Activated CD8-positive, alpha-beta T cell treated with anti-CD3 and anti-CD28 coated beads for 36 hours (primary cell): ENCODE data around the gene GPATCH1. TPM values are rescaled to one million over a fixed set of nuclear protein-coding genes. Genes with fewer than 3 reads are reported as not detected.
"Not testable (repeated sequence)": the region's sequence is repeated elsewhere in the genome, so short reads cannot be mapped to it uniquely, and the experiment has no call there.

Source experiments
- ATAC-seq: fragments of 200-7000 bp; cut with Tn5 transposase; one replicate; pipeline ENCODE4 v1.10.0; 2021; ENCODE audit warnings: mild to moderate bottlenecking, moderate library complexity
- CTCF ChIA-PET: fragments of 350-600 bp; sonication (Branson Sonifier 250); formaldehyde crosslinking; loops from one replicate; lab custom pipeline; 2021; ENCODE audit warnings: antibody characterized with exemption; lab: Charles Lee
- POLR2A ChIA-PET: fragments of 350-600 bp; sonication (Branson Sonifier 250); formaldehyde crosslinking; loops from one replicate; lab custom pipeline; 2021; ENCODE audit warnings: antibody characterized with exemption; lab: Charles Lee
- DNase-seq: peaks from one replicate; pipeline ENCODE4 v3.0.0-alpha.2; 2020
- H3K27ac Mint-ChIP-seq: one replicate; pipeline ENCODE4 v1.8.0; 2021; ENCODE audit warnings: mild to moderate bottlenecking, mixed read lengths
- H3K27me3 Mint-ChIP-seq: one replicate; pipeline ENCODE4 v1.8.0; 2021; ENCODE audit warnings: mixed read lengths
- H3K36me3 Mint-ChIP-seq: one replicate; pipeline ENCODE4 v1.8.0; 2021; ENCODE audit warnings: low read depth, mixed read lengths
- H3K4me1 Mint-ChIP-seq: one replicate; pipeline ENCODE4 v1.8.0; 2021; ENCODE audit warnings: low read depth, mixed read lengths
- H3K4me3 Mint-ChIP-seq: one replicate; pipeline ENCODE4 v1.8.0; 2021; ENCODE audit warnings: mild to moderate bottlenecking, moderate library complexity, mixed read lengths
- H3K9me3 Mint-ChIP-seq: one replicate; pipeline ENCODE4 v1.8.0; 2021; ENCODE audit warnings: mixed read lengths
- intact Hi-C: fragments of 100-400 bp; cut with micrococcal nuclease; formaldehyde crosslinking; loops from one replicate; pipeline ENCODE4 v1.10.0; 2022
- total RNA-seq, 2 experiments: library from RNA; stranded (reverse); gene quantifications; one replicate each; pipeline ENCODE4 v1.2.3, GENCODE V29; 2021
- TF ChIP-seq, protein P1 (sequence below): fragments of 200-600 bp; IDR thresholded peaks from one replicate; pipeline ENCODE4 v1.8.0; 2022; ENCODE audit warnings: antibody characterized with exemption, mild to moderate bottlenecking

Gene GPATCH1
- total RNA-seq, 2 experiments from 2014 or later: 8.7 to 9.6 TPM

DNA sequence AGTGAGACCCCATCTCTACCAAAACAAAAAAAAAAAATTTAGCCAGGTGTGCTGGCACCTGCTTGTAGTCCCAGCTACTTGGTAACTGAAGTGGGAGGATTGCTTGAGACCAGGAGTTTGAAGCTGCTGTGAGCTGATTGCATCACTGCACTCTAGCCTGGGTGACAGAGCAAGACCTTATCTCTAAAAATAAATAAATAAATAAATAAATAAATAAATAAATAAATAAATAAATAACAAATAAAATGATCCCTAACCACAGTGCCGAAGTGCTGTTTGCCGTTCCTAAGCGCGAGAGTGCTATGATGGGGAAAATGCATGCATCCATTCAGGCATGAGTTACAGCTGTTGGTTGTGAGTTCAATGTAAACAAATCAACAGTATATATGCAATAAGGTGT is 78.2 kb downstream of the GPATCH1 start:
- intact Hi-C loops: no loop called here
- TF ChIP-seq, protein P1, sequence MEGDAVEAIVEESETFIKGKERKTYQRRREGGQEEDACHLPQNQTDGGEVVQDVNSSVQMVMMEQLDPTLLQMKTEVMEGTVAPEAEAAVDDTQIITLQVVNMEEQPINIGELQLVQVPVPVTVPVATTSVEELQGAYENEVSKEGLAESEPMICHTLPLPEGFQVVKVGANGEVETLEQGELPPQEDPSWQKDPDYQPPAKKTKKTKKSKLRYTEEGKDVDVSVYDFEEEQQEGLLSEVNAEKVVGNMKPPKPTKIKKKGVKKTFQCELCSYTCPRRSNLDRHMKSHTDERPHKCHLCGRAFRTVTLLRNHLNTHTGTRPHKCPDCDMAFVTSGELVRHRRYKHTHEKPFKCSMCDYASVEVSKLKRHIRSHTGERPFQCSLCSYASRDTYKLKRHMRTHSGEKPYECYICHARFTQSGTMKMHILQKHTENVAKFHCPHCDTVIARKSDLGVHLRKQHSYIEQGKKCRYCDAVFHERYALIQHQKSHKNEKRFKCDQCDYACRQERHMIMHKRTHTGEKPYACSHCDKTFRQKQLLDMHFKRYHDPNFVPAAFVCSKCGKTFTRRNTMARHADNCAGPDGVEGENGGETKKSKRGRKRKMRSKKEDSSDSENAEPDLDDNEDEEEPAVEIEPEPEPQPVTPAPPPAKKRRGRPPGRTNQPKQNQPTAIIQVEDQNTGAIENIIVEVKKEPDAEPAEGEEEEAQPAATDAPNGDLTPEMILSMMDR: no peak
- H3K4me1 Mint-ChIP-seq: peaks cover 30% of the 10 kb centered on the region
- H3K9me3 Mint-ChIP-seq: peaks cover 4% of the 10 kb centered on the region
- peaks cover 2% of the 10 kb centered on the region for H3K36me3 Mint-ChIP-seq
- POLR2A ChIA-PET: interaction anchor here (5.9 kb wide), 1 partner anchor 17 kb away, joined by 52 read pairs; no protein-coding TSS in a partner anchor
- CTCF ChIA-PET: interaction anchor here (2.6 to 4.5 kb wide), 4 partner anchors 14 to 25 kb away, joined by 9 to 32 read pairs (median 24); no protein-coding TSS in a partner anchor
- no peak overlapping the region for H3K4me3 Mint-ChIP-seq
- DNase-seq (no peak), ATAC-seq (no peak)
- no peaks in the 10 kb centered on the region for H3K27me3 Mint-ChIP-seq
- no peak overlapping the region for H3K27ac Mint-ChIP-seq

DNA sequence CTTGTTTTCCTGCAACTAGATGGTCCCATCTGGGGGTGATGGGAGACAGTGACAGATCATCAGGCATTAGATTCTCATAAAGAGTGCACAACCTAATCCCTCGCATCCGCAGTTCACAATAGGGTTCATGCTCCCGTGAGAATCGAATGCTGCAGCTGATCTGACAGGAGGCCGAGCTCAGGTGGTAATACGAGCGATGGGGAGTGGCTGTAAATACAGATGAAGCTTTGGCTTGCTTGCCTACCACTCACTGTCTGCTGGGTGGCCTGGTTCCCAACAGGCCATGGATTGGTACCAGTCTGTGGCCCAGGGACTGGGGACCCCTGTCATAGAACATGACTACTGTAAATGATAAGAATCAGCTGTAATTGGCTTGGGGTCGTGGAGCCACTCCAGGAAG is 78.9 kb downstream of the GPATCH1 start:
- DNase-seq (no peak), ATAC-seq (no peak)
- Mint-ChIP-seq H3K4me1 (peaks cover 30% of the 10 kb centered on the region), H3K9me3 (peaks cover 4% of the 10 kb centered on the region), H3K27ac (peak overlapping the region; percentile 95), H3K36me3 (peaks cover 2% of the 10 kb centered on the region), H3K4me3 (no peak overlapping the region), H3K27me3 (no peaks in the 10 kb centered on the region)
- ChIA-PET POLR2A (interaction anchor here (0.6 to 5.9 kb wide), 4 partner anchors 16 to 1314 kb away, joined by 3 to 52 read pairs (median 3); partner anchors contain the start of gene GPATCH1), CTCF (interaction anchor here (0.9 to 4.5 kb wide), 6 partner anchors 9 to 1186 kb away, joined by 3 to 32 read pairs (median 14); no protein-coding TSS in a partner anchor)
- TF ChIP-seq, protein P1: no peak
- intact Hi-C loops: no loop called here

DNA sequence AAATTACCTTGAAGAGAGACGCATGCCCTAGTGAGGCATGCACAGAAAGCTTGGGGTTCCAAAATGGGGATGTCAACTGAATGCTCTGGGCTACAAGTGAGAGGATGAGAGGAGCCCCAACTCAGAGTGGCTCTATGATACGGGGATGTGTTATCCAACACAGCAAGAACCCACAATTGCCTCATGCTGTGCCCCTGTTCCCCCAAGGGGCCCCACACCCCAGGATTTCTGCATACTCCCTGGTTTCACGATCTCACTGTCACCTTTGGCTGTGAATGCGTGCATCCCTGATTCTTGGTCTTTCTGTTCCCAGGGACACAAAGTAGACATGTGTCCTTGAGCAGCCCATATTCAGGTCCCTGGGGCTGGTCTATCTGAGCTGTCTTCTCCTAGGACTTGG is 80.2 kb downstream of the GPATCH1 start:
- DNase-seq (no peak), ATAC-seq (no peak)
- H3K4me1 Mint-ChIP-seq: peaks cover 30% of the 10 kb centered on the region
- TF ChIP-seq, protein P1: no peak
- no peak overlapping the region for H3K4me3 Mint-ChIP-seq
- H3K9me3 Mint-ChIP-seq: peaks cover 4% of the 10 kb centered on the region
- peak overlapping the region; percentile 95 for H3K27ac Mint-ChIP-seq
- CTCF ChIA-PET: interaction anchor here (1.0 to 4.5 kb wide), 7 partner anchors 12 to 617 kb away, joined by 3 to 32 read pairs (median 9); no protein-coding TSS in a partner anchor
- H3K27me3 Mint-ChIP-seq: no peaks in the 10 kb centered on the region
- H3K36me3 Mint-ChIP-seq: peaks cover 2% of the 10 kb centered on the region
- POLR2A ChIA-PET: interaction anchor here (1.0 to 5.9 kb wide), 2 partner anchors 10 to 15 kb away, joined by 4 to 52 read pairs; no protein-coding TSS in a partner anchor
- intact Hi-C loops: no loop called here

DNA sequence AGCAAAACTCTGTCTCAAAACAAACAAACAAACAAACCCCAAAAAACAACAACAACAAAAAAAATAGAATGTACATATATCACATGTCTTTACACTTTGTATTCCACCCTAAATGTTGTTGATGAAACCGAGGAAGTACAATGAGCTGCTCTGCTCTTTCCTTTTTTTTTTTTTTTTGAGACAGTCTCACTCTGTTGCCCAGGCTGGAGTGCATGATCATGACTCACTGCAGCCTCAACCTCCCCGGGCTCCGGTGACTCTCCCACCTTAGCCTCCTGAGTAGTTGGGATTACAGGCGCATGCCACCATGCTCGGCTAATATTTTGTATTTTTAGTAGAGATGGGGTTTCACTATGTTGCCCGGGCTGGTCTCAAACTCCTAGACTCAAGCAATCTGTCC is 82.5 kb downstream of the GPATCH1 start:
- peaks cover 5% of the 10 kb centered on the region for H3K36me3 Mint-ChIP-seq
- ATAC-seq (no peak), DNase-seq (no peak)
- H3K4me3 Mint-ChIP-seq: no peak overlapping the region
- H3K27ac Mint-ChIP-seq: no peak overlapping the region
- intact Hi-C loops: no loop called here
- ChIA-PET CTCF (interaction anchor here (2.3 kb wide), 1 partner anchor 21 kb away, joined by 11 read pairs; no protein-coding TSS in a partner anchor), POLR2A (interaction anchor here (1.0 to 1.4 kb wide), 2 partner anchors 13 to 14 kb away, joined by 3 to 4 read pairs; no protein-coding TSS in a partner anchor)
- no peaks in the 10 kb centered on the region for H3K27me3 Mint-ChIP-seq
- H3K4me1 Mint-ChIP-seq: peaks cover 21% of the 10 kb centered on the region
- TF ChIP-seq, protein P1: no peak
- peaks cover 6% of the 10 kb centered on the region for H3K9me3 Mint-ChIP-seq

DNA sequence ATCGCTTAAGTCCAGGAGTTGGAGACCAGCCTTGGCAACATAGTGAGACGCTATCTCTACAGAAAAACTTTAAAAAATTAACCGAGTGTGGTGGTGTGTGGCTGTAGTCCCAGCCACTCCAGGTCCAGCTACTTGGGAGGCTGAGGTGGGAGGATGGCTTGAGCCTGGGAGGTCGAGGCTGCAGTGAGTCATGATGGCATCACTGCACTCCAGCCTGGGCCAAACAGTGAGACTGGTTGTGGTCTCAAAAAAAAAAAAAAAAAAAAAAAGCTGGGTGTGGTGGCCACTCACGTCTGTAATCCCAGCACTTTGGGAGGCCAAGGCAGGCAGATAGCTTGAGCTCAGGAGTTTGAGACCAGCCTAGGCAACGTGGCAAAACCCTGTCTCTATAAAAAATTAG is 85.1 kb downstream of the GPATCH1 start:
- CTCF ChIA-PET: interaction anchor here (1.2 to 2.2 kb wide), 3 partner anchors 11 to 21 kb away, joined by 5 to 7 read pairs (median 5); no protein-coding TSS in a partner anchor

More for the DNA sequence above, 85.1 kb downstream of the GPATCH1 start:
- intact Hi-C loops, H3K9me3 Mint-ChIP-seq, H3K36me3 Mint-ChIP-seq, H3K4me3 Mint-ChIP-seq, ATAC-seq, DNase-seq, H3K27me3 Mint-ChIP-seq, H3K4me1 Mint-ChIP-seq, POLR2A ChIA-PET, H3K27ac Mint-ChIP-seq: not testable (repeated sequence)
